Measurements from ENCODE around the gene GDF2.

Gene GDF2

GRCh38 chr10:47318706-47319105 lies 3.5 kb upstream of the GDF2 start:
- DNase-seq (ENCODE audit: low read depth, low spot score): no peak
- H3K4me3 ChIP-seq (ENCODE audit: low read depth, low read length): no peak overlapping the region
- ChIA-PET POLR2A (no interaction called here), CTCF (interaction anchor here (1.4 to 2.8 kb wide), 2 partner anchors 271 to 294 kb away, joined by 4 to 9 read pairs; no protein-coding TSS in a partner anchor)
- no peak for TF ChIP-seq CTCF (IDR thresholded peaks at IDR 0.05; ENCODE audit: insufficient read depth, low read length, missing control alignments)

GRCh38 chr10:47319784-47320183 lies 2.5 kb upstream of the GDF2 start:
- CTCF ChIA-PET: interaction anchor here (1.5 kb wide), 1 partner anchor 21 kb away, joined by 4 read pairs; no protein-coding TSS in a partner anchor
- TF ChIP-seq CTCF (IDR thresholded peaks at IDR 0.05; ENCODE audit: insufficient read depth, low read length, missing control alignments): no peak
- H3K4me3 ChIP-seq (ENCODE audit: low read depth, low read length): no peak overlapping the region
- no peak for DNase-seq (ENCODE audit: low read depth, low spot score)
- POLR2A ChIA-PET: no interaction called here

GRCh38 chr10:47320812-47321211 lies 1.4 kb upstream of the GDF2 start:
- no peak for DNase-seq (ENCODE audit: low read depth, low spot score)
- no peak overlapping the region for H3K4me3 ChIP-seq (ENCODE audit: low read depth, low read length)
- ChIA-PET CTCF (interaction anchor here (0.9 to 1.9 kb wide), 4 partner anchors 9 to 275 kb away, joined by 4 to 8 read pairs (median 4); no protein-coding TSS in a partner anchor), POLR2A (no interaction called here)
- no peak for TF ChIP-seq CTCF (IDR thresholded peaks at IDR 0.05; ENCODE audit: insufficient read depth, low read length, missing control alignments)

- POLR2A ChIA-PET: no interaction called here
- no peak for DNase-seq (ENCODE audit: low read depth, low spot score)
- H3K4me3 ChIP-seq (ENCODE audit: low read depth, low read length): no peak overlapping the region
- no peak for TF ChIP-seq CTCF (IDR thresholded peaks at IDR 0.05; ENCODE audit: insufficient read depth, low read length, missing control alignments)
- CTCF ChIA-PET: interaction anchor here (0.9 to 4.9 kb wide), 5 partner anchors 9 to 276 kb away, joined by 3 to 48 read pairs (median 5); no protein-coding TSS in a partner anchor
Observed at GRCh38 chr10:47321521-47322195, 596 bp upstream of the GDF2 start.

- no peak for TF ChIP-seq CTCF (IDR thresholded peaks at IDR 0.05; ENCODE audit: insufficient read depth, low read length, missing control alignments)
- CTCF ChIA-PET: interaction anchor here (1.4 to 4.9 kb wide), 4 partner anchors 10 to 298 kb away, joined by 3 to 48 read pairs (median 6); no protein-coding TSS in a partner anchor
- DNase-seq (ENCODE audit: low read depth, low spot score): no peak
- H3K4me3 ChIP-seq (ENCODE audit: low read depth, low read length): no peak overlapping the region
- POLR2A ChIA-PET: no interaction called here
Observed at GRCh38 chr10:47323087-47323486, 833 bp downstream of the GDF2 start.

GRCh38 chr10:47323636-47324296 lies 1.5 kb downstream of the GDF2 start:
- H3K4me3 ChIP-seq (ENCODE audit: low read depth, low read length): no peak overlapping the region
- no peak for DNase-seq (ENCODE audit: low read depth, low spot score)
- CTCF ChIA-PET: interaction anchor here (1.6 to 4.9 kb wide), 3 partner anchors 11 to 299 kb away, joined by 4 to 48 read pairs (median 8); no protein-coding TSS in a partner anchor
- POLR2A ChIA-PET: no interaction called here
- TF ChIP-seq CTCF (IDR thresholded peaks at IDR 0.05; ENCODE audit: insufficient read depth, low read length, missing control alignments): no peak

All from AG04449 (cell line).